Heart left ventricle (tissue), 16 donors: ENCODE results near the gene PPT1. TPM values are rescaled to one million over a fixed set of nuclear protein-coding genes. Genes with fewer than 3 reads are reported as not detected.

ENCODE experiments used
- ATAC-seq, 4 donors: fragments of 200-7000 bp; cut with Tn5 transposase; one replicate each; pipeline ENCODE4 v1.9.1; 2020 to 2022; ENCODE audit warnings: moderate library complexity in 4 of 4, mild to moderate bottlenecking in 3 of 4, moderate number of reproducible peaks in 1 of 4
- DNase-seq, 5 donors: peaks; one replicate each; pipeline ENCODE4 v3.0.0-alpha.2; 2020
- H3K27ac ChIP-seq, 12 donors: fragments of 200-600 bp; sonication (generic) in 4 of 12; one replicate each; pipeline versions ENCODE4 v1.5.0 to v1.8.0; 2016 to 2022; ENCODE audit warnings: mild to moderate bottlenecking in 2 of 12
- H3K27me3 ChIP-seq, 9 donors: fragments of 200-600 bp; sonication (generic) in 2 of 9; one replicate each; pipeline versions ENCODE4 v1.5.1 to v1.8.0; 2016 to 2022; ENCODE audit warnings: mild to moderate bottlenecking in 3 of 9
- H3K36me3 ChIP-seq, 9 donors: fragments of 200-600 bp; sonication (generic) in 2 of 9; one replicate each; pipeline versions ENCODE4 v1.5.0 to v1.8.0; 2018 to 2022; ENCODE audit warnings: mild to moderate bottlenecking in 2 of 9
- H3K4me1 ChIP-seq, 12 donors: fragments of 200-600 bp; sonication (generic) in 4 of 12; one replicate each; pipeline versions ENCODE4 v1.5.0 to v1.8.0; 2016 to 2022; ENCODE audit warnings: mild to moderate bottlenecking in 3 of 12
- H3K4me3 ChIP-seq, 12 donors: fragments of 200-600 bp; sonication (generic) in 4 of 12; one replicate each; pipeline versions ENCODE4 v1.5.0 to v1.8.0; 2017 to 2022; ENCODE audit warnings: mild to moderate bottlenecking in 9 of 12, moderate library complexity in 4 of 12
- H3K9me3 ChIP-seq, 12 donors: fragments of 200-600 bp; sonication (generic) in 4 of 12; one replicate each; pipeline versions ENCODE4 v1.5.0 to v1.8.0; 2016 to 2022; ENCODE audit warnings: mild to moderate bottlenecking in 1 of 12
- POLR2A ChIP-seq, 2 donors: fragments of 450-650 bp; IDR thresholded peaks; one replicate each; pipeline ENCODE4 v1.6.1; 2017; ENCODE audit warnings: antibody characterized with exemption in 2 of 2, mild to moderate bottlenecking in 2 of 2, moderate library complexity in 2 of 2
- WGBS, 4 donors: extraction: QIAGEN DNeasy Blood & Tissue Kit in 2 of 4; methylation state at CpG; one replicate each; pipeline versions ENCODE4 v1.1.5 to v1.1.7; 2013 to 2018; 5-methylcytosine and 5-hydroxymethylcytosine counted together
- intact Hi-C, 10 donors: fragments of 100-400 bp; cut with DNase I; formaldehyde crosslinking; loops; one replicate each; pipeline versions ENCODE4 v1.11.1 to v1.14.2; 2022
- polyA plus RNA-seq, 2 donors: library from polyadenylated mRNA; stranded (reverse); fragments of 200-250 nt; gene quantifications; one replicate each; pipeline ENCODE4 v1.2.3, GENCODE V29; 2013
- total RNA-seq, 9 donors: library from RNA; depleted of rRNA in 2 of 9; stranded (reverse); fragments of >200 nt in 2 of 9; fragmentation: NEBNext Ultra II Directional in 3 of 9; extraction: Animal tissue kit (Norgen Biotek cat#: 25700) in 3 of 9; gene quantifications; one replicate each; pipeline versions ENCODE4 v1.1.0 to v1.2.4, GENCODE V29; 2016 to 2023
- TF ChIP-seq, protein P1 (sequence below), 12 donors: fragments of 200-600 bp; sonication (generic) in 4 of 12; IDR thresholded peaks; one replicate each; pipeline versions ENCODE4 v1.5.0 to v1.8.0; 2018 to 2022; ENCODE audit warnings: antibody characterized with exemption in 12 of 12, mild to moderate bottlenecking in 5 of 12
- donor health status: ischemic (EF 13 %, LVEDD 7.1; RV severe dilation, severe dysfunction).
- donor health status: healthy with polysubstance abuse.
- donor health status: DM: no; HTN: yes; CAD: no.
- donor health status: DM: no; HTN: no; CAD: no.
- donor health status: ischemic (EF 25% LVEDD 6.9; RV normal size, moderate dysfunction).
- donor health status: ischemic (EF 25% LVEDD 5.7; RV mildly dilated, moderate dysfunction).
- donor health status: healthy.
- donor health status: DM: yes; HTN: yes; CAD: no.
- donor health status: ischemic (EF 35%, LVEDD 5.7; RV mildly dilated, moderate dysfunction).
- donor health status: nonischemic (EF 11% LVEDD 7.7; RV severe dilation, severe dysfunction).
- donor health status: DM: yes; HTN: yes; CAD: no.
- donor health status: PGD.
- donor health status: ischemic (EF 29% LVEDD 5.4; RV normal size, mild dysfunction).
- donor health status: nonischemic (EF 23%, LVEDD 6.1; RV moderate dilation, normal function).

PPT1 gene
- total and polyA plus RNA-seq, 11 donors, result 22.8 to 106 (median 38.6) TPM

DNA sequence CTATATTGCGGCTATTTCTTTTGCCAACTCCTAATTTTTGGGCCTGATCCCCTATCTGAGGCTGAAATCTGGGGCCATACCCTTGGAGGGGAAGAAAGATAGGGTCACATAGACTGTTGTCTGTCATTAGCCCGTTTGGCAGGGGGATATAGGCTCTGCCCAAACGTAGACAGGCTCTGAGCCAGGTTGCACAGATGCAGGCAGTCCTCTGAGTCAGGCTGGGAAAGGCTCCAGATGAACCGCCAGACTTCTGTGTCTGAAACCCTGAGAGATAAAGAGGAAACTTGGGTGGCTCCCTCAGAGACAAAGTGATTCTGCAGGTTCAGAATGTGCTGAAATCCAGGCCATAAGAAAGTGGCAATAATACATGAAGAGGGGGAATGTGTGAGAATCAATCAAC is 60.5 kb downstream of the PPT1 start:
- intact Hi-C loops, result loop anchor here in 2 of 10 donors (10.0 kb wide), 1 partner anchor 62 kb away; no protein-coding TSS in a partner anchor
- peak in 3 of 4 donors; percentile 10 to 23 (median 16) for ATAC-seq
- peak; percentile 76 to 93 (median 80) for DNase-seq
- no peaks in the 10 kb centered on the region for H3K27me3 ChIP-seq
- no peak overlapping the region for H3K4me3 ChIP-seq
- H3K9me3 ChIP-seq, result no peaks in the 10 kb centered on the region
- WGBS, 4 donors, result 8 to 12% (median 11%) methylated on average over 4 of the region's 4 CpGs
- H3K4me1 ChIP-seq, result peaks cover 13 to 73% (median 40%) of the 10 kb centered on the region in 12 donors
- TF ChIP-seq, protein P1, sequence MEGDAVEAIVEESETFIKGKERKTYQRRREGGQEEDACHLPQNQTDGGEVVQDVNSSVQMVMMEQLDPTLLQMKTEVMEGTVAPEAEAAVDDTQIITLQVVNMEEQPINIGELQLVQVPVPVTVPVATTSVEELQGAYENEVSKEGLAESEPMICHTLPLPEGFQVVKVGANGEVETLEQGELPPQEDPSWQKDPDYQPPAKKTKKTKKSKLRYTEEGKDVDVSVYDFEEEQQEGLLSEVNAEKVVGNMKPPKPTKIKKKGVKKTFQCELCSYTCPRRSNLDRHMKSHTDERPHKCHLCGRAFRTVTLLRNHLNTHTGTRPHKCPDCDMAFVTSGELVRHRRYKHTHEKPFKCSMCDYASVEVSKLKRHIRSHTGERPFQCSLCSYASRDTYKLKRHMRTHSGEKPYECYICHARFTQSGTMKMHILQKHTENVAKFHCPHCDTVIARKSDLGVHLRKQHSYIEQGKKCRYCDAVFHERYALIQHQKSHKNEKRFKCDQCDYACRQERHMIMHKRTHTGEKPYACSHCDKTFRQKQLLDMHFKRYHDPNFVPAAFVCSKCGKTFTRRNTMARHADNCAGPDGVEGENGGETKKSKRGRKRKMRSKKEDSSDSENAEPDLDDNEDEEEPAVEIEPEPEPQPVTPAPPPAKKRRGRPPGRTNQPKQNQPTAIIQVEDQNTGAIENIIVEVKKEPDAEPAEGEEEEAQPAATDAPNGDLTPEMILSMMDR (IDR thresholded peaks at IDR 0.05), result no peak
- H3K27ac ChIP-seq, result peak overlapping the region; percentile 26 to 99 (median 72)
- no peaks in the 10 kb centered on the region for H3K36me3 ChIP-seq

DNA sequence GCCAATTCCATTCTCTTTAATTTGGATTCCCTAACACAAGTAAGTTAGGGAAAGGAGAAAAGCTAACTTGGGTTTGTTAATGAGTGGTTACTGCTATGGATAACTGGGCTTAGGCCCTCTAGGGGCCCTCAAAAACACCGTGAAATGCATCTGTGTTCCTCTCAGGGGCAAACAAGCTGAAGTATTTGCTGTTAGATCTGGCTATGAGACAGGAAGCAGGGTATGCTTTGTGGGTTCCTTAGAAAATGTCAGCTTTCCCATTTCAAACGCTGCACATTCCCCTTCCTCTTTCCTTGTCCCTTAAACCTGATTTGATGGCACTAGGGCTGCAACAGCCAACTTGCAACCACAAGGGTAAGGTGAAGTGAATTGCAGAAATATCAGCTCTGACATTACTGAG is 62.2 kb downstream of the PPT1 start:
- intact Hi-C loops, result loop anchor here in 7 of 10 donors (5.0 to 10.0 kb wide), 6 partner anchors 60 to 218 kb away; partner anchors contain the start of gene MYCL (in 1 of the 7)
- DNase-seq (no peak), ATAC-seq (no peak)
- TF ChIP-seq POLR2A (IDR thresholded peaks at IDR 0.05), result no peak
- TF ChIP-seq, protein P1 (IDR thresholded peaks at IDR 0.05), result no peak
- Histone ChIP-seq H3K27ac (peak overlapping the region in 3 of 12 donors; percentile 17 to 50 (median 34)), H3K4me3 (no peak overlapping the region), H3K36me3 (no peaks in the 10 kb centered on the region), H3K9me3 (no peaks in the 10 kb centered on the region), H3K4me1 (peaks cover 11 to 72% (median 36%) of the 10 kb centered on the region in 12 donors), H3K27me3 (no peaks in the 10 kb centered on the region)
- WGBS, 4 donors, result 48 to 71% (median 51%) methylated on average over 2 of the region's 2 CpGs

DNA sequence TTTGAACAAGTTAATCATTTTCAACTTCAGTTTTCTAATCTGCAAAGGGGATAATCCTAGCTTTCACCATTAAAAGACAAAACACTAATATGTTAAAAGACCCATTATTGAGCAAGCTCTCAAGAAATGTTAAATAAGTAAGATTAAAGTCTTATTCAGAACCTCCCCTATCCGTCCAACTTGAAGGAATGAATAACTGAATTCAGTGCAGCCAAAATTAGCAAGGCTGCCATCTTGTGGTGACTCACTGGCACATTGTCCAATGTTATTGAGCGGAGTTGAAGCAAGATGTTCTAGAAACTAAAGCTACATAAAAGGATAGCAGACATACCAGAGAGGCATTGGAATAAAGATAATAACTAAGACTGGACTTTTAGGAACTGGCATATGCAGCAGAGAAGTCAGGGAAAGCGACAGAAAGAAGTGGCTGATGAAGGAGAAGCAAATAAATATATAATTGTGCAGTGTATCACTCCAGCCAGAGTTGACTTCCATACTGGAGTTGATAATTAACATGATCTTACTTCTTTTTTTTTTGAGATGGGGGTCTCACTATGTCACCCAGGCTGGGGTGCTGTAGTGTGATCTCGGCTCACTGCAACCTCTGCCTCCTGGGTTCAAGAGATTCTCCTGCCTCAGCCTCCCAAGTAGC is 64.7 kb downstream of the PPT1 start:
- TF ChIP-seq, protein P1 (IDR thresholded peaks at IDR 0.05), result peak; percentile 48 to 81 (median 65)
- no peak for TF ChIP-seq POLR2A (IDR thresholded peaks at IDR 0.05)
- intact Hi-C loops, result loop anchor here in 7 of 10 donors (5.0 to 10.0 kb wide), 6 partner anchors 58 to 215 kb away; partner anchors contain the start of gene MYCL (in 1 of the 7)

DNA sequence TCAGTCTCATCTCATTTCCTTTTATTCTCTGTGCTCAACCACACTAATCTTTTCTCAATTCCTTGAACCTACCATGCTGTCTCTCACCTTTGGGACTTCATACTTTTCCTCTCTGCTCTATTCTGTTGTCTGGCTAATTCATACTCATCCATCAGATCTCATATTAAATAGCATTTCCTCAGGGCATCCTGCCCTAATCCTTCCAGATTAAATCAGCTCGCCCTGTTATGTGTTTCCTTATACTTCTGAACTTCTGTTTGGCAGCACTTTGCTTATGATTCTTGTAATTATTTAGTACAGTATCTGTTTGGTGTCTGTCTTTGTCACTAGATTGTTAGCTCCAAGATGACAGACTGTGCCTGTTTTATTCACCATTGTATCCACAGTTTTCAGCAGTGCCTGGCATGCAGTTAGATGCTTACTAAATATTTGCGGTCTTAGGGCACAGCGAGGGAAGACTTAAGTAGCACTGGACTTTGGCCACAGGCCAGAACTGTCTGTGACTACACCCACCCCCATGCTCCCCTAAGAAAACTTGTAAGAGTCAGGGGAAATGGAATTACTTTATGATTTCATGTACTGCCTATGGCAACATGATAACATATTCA is 66.4 kb downstream of the PPT1 start:
- Histone ChIP-seq H3K27me3 (no peaks in the 10 kb centered on the region), H3K36me3 (no peaks in the 10 kb centered on the region), H3K27ac (no peak overlapping the region), H3K4me1 (peaks cover 0 to 37% (median 7%) of the 10 kb centered on the region in 12 donors), H3K4me3 (no peak overlapping the region), H3K9me3 (peaks cover 0 to 5% (median 0%) of the 10 kb centered on the region in 12 donors)
- TF ChIP-seq POLR2A (IDR thresholded peaks at IDR 0.05), result no peak
- TF ChIP-seq, protein P1 (IDR thresholded peaks at IDR 0.05), result no peak
- ATAC-seq (no peak), DNase-seq (no peak)
- intact Hi-C loops, result loop anchor here in 7 of 10 donors (5.0 to 10.0 kb wide), 6 partner anchors 56 to 213 kb away; partner anchors contain the start of gene MYCL (in 1 of the 7)
- 58 to 66% (median 62%) methylated on average over 3 of the region's 3 CpGs for WGBS, 4 donors

More for the DNA sequence above, 64.7 kb downstream of the PPT1 start:
- no peak overlapping the region for H3K4me3 ChIP-seq
- H3K4me1 ChIP-seq, result peaks cover 3 to 55% (median 21%) of the 10 kb centered on the region in 12 donors
- H3K27me3 ChIP-seq, result no peaks in the 10 kb centered on the region
- ATAC-seq, result peak in 1 of 4 donors; percentile 26
- no peak overlapping the region for H3K27ac ChIP-seq
- WGBS, 4 donors, result 37 to 57% (median 42%) methylated on average over 4 of the region's 4 CpGs
- peak in 3 of 5 donors; percentile 41 to 55 (median 46) for DNase-seq
- H3K36me3 ChIP-seq, result no peaks in the 10 kb centered on the region
- H3K9me3 ChIP-seq, result no peaks in the 10 kb centered on the region
